B cell (primary cell): ENCODE data around the gene YEATS2. TPM values are rescaled to one million over a fixed set of nuclear protein-coding genes. Genes with fewer than 3 reads are reported as not detected.
A peak's percentile ranks its signal among the peaks of the same experiment; 100 is the strongest.

Experiments used
- ATAC-seq: fragments of 200-7000 bp; cut with Tn5 transposase; one replicate; pipeline ENCODE4 v1.10.0; 2021; ENCODE audit warnings: low read depth, mild to moderate bottlenecking, moderate number of reproducible peaks, moderate library complexity
- CTCF ChIA-PET: fragments of 350-600 bp; sonication (Branson Sonifier 250); formaldehyde crosslinking; loops from one replicate; lab custom pipeline; 2021; ENCODE audit warnings: antibody characterized with exemption, inconsistent platforms; lab: Charles Lee
- POLR2A ChIA-PET: fragments of 350-600 bp; sonication (Branson Sonifier 250); formaldehyde crosslinking; loops from one replicate; lab custom pipeline; 2021; ENCODE audit warnings: antibody characterized with exemption; lab: Charles Lee
- DNase-seq: peaks from one replicate; pipeline ENCODE4 v3.0.0; 2013
- H2AFZ ChIP-seq: 2 replicates; pipeline ENCODE4 v1.6.1; 2012; ENCODE audit warnings: mild to moderate bottlenecking, low read depth, low read length; ENCODE audit not compliant: insufficient read depth, poor library complexity, severe bottlenecking
- H3K27ac ChIP-seq, 2 donors: 1 replicate in 1 of 2; 2 replicates in 1 of 2; pipeline ENCODE4 v1.5.1; 2012 to 2013; ENCODE audit warnings: low read length in 2 of 2, mild to moderate bottlenecking in 2 of 2, moderate library complexity in 1 of 2
- H3K27me3 ChIP-seq, 4 experiments: fragments of 200-600 bp in 1 of 4; sonication (generic) in 1 of 4; replicated peaks in 1 of 4; 1 replicate in 2 of 4; 2 replicates in 2 of 4; pipeline versions ENCODE4 v1.6.1 to v1.7.0; 2013 to 2016; ENCODE audit warnings: low read length in 3 of 4, mild to moderate bottlenecking in 2 of 4, mixed read lengths in 1 of 4, moderate library complexity in 1 of 4; ENCODE audit not compliant: insufficient read depth in 4 of 4, control insufficient read depth in 3 of 4; ENCODE audit errors: control extremely low read depth in 1 of 4
- H3K36me3 ChIP-seq, 2 experiments: replicated peaks in 1 of 2; 1 replicate in 1 of 2; 2 replicates in 1 of 2; pipeline versions ENCODE4 v1.6.1 to v1.7.1; 2013; ENCODE audit warnings: low read length in 1 of 2; ENCODE audit not compliant: insufficient read depth in 2 of 2, control insufficient read depth in 1 of 2; ENCODE audit errors: control extremely low read depth in 1 of 2, extremely low read depth in 1 of 2
- H3K4me1 ChIP-seq, 2 donors: fragments of 200-600 bp in 1 of 2; sonication (generic) in 1 of 2; 1 replicate in 1 of 2; 2 replicates in 1 of 2; pipeline versions ENCODE4 v1.5.1 to v1.6.1; 2013 to 2017; ENCODE audit warnings: low read length in 2 of 2; ENCODE audit not compliant: control insufficient read depth in 2 of 2, insufficient read depth in 2 of 2
- H3K4me2 ChIP-seq: replicated peaks from 2 replicates; pipeline ENCODE3; 2012; ENCODE audit warnings: mild to moderate bottlenecking, low read depth, low read length; ENCODE audit not compliant: poor library complexity, severe bottlenecking
- H3K4me3 ChIP-seq, 5 experiments: fragments of 200-600 bp in 1 of 5; sonication (generic) in 1 of 5; 1 replicate in 3 of 5; 2 replicates in 2 of 5; pipeline versions ENCODE4 v1.5.1 to v1.7.0; 2011 to 2016; ENCODE audit warnings: low read length in 4 of 5, mild to moderate bottlenecking in 4 of 5, low read depth in 2 of 5, control low read depth in 1 of 5, moderate library complexity in 1 of 5; ENCODE audit not compliant: insufficient read depth in 1 of 5; ENCODE audit errors: control extremely low read depth in 1 of 5, extremely low read depth in 1 of 5
- H3K79me2 ChIP-seq: fragments of 200-600 bp; sonication (generic); one replicate; pipeline ENCODE4 v1.6.0; 2016; ENCODE audit warnings: low read length; ENCODE audit not compliant: control insufficient read depth, insufficient read depth
- H3K9ac ChIP-seq: fragments of 200-600 bp; sonication (generic); 2 replicates; pipeline ENCODE4 v1.6.1; 2017; ENCODE audit warnings: mild to moderate bottlenecking, low read length, moderate library complexity
- H3K9me3 ChIP-seq, 3 donors: one replicate each; pipeline versions ENCODE4 v1.6.1 to v1.7.1; 2013; ENCODE audit warnings: low read length in 2 of 3; ENCODE audit not compliant: control insufficient read depth in 2 of 3, insufficient read depth in 1 of 3; ENCODE audit errors: control extremely low read depth in 1 of 3
- H4K20me1 ChIP-seq: 2 replicates; pipeline ENCODE4 v1.6.0; 2012; ENCODE audit warnings: mild to moderate bottlenecking, low read length; ENCODE audit not compliant: insufficient read depth, control insufficient read depth, poor library complexity, severe bottlenecking
- H3K27ac Mint-ChIP-seq: one replicate; pipeline ENCODE4 v1.8.0; 2021; ENCODE audit warnings: mixed read lengths
- H3K27me3 Mint-ChIP-seq: one replicate; pipeline ENCODE4 v1.8.0; 2021; ENCODE audit warnings: mixed read lengths
- H3K4me1 Mint-ChIP-seq: one replicate; pipeline ENCODE4 v1.8.0; 2021; ENCODE audit warnings: mixed read lengths
- H3K4me3 Mint-ChIP-seq: one replicate; pipeline ENCODE4 v1.8.0; 2021; ENCODE audit warnings: mixed read lengths
- H3K9me3 Mint-ChIP-seq: one replicate; pipeline ENCODE4 v1.8.0; 2022; ENCODE audit warnings: mixed read lengths; ENCODE audit not compliant: insufficient read depth
- EZH2 ChIP-seq: IDR thresholded peaks from 2 replicates; pipeline ENCODE4 v1.6.1; 2012; ENCODE audit warnings: borderline replicate concordance, low read depth, mild to moderate bottlenecking, moderate library complexity, low read length; ENCODE audit not compliant: insufficient read depth, poor library complexity, severe bottlenecking
- WGBS: methylation state at CpG from one replicate; pipeline ENCODE4 v1.1.5; 2013; ENCODE audit warnings: missing lambda C conversion rate; ENCODE audit not compliant: insufficient coverage; 5-methylcytosine and 5-hydroxymethylcytosine counted together
- intact Hi-C: fragments of 100-400 bp; cut with micrococcal nuclease; formaldehyde crosslinking; loops from one replicate; pipeline ENCODE4 v1.10.0; 2022
- polyA plus RNA-seq: library from polyadenylated mRNA; depleted of rRNA; stranded (reverse); fragments of >200 nt; gene quantifications from 2 replicates; pipeline ENCODE4 v1.2.3, GENCODE V29; 2012
- total RNA-seq, 2 donors: library from RNA; stranded (reverse); fragments of 120-200 nt in 1 of 2; gene quantifications; 1 replicate in 1 of 2; 2 replicates in 1 of 2; pipeline versions ENCODE4 v1.2.3 to v1.2.4, GENCODE V29; 2013 to 2022
- TF ChIP-seq, protein P1 (sequence below): fragments of 200-600 bp; IDR thresholded peaks from one replicate; pipeline ENCODE4 v1.8.0; 2022; ENCODE audit warnings: antibody characterized with exemption, mild to moderate bottlenecking

YEATS2 gene
- total and polyA plus RNA-seq, 2 donors (not counting 1 experiment from before 2014, with no cell fraction given) = 21.8 to 26.7 TPM

DNA sequence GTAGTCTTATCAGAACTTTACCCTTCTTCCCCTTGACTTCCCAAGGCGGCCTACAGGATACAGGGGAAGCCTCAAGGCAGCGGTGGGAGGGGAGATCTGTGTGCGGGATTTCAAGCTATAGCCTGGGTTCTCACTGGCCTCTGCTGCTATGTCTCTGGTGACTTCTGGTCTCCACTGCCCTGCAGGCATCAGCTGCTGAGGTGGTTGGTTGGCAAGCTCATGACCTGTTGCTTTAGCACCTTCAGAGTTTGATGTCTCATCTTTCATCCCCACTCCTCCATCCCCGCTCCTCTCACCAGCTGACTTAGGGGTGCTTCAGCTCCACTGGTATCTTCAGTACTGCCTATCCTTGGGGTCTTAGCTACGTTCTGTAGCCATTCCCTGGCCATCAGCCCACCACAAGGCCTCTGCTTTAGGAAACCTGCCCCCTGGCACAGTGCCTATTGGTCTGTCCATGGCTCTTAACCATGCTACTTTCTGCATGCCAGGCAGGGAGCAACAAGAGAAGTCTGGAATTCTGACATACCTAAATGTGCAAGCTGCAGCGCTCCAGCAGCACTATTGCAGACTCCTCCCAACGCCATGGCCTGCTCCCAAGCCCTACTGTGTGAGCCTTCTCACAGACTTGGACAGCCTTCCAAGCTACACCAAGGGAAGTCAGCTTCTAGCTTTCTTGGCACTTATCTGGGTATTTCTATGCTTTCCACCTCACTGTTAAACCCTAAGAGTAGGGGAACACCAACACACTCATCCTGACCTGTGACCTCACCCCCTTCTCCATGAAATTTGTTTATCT, 1.8 kb upstream of the YEATS2 start:
- Histone ChIP-seq H3K27me3 (no peaks in the 10 kb centered on the region), H3K4me3 (no peak overlapping the region), H3K79me2 (peaks cover 35% of the 10 kb centered on the region), H4K20me1 (peaks cover 6% of the 10 kb centered on the region), H2AFZ (no peak overlapping the region), H3K9ac (no peak overlapping the region), H3K4me1 (peaks cover 18% of the 10 kb centered on the region in 2 donors), H3K4me2 (no peak overlapping the region), H3K27ac (no peak overlapping the region), H3K36me3 (no peaks in the 10 kb centered on the region), H3K9me3 (no peaks in the 10 kb centered on the region)
- Mint-ChIP-seq H3K9me3 (no peaks in the 10 kb centered on the region), H3K27me3 (no peaks in the 10 kb centered on the region), H3K27ac (peak overlapping the region; percentile 32), H3K4me1 (peaks cover 28% of the 10 kb centered on the region), H3K4me3 (peak overlapping the region; percentile 56)
- WGBS = 97% methylated on average over 6 of the region's 7 CpGs
- TF ChIP-seq EZH2 = no peak
- TF ChIP-seq, protein P1, sequence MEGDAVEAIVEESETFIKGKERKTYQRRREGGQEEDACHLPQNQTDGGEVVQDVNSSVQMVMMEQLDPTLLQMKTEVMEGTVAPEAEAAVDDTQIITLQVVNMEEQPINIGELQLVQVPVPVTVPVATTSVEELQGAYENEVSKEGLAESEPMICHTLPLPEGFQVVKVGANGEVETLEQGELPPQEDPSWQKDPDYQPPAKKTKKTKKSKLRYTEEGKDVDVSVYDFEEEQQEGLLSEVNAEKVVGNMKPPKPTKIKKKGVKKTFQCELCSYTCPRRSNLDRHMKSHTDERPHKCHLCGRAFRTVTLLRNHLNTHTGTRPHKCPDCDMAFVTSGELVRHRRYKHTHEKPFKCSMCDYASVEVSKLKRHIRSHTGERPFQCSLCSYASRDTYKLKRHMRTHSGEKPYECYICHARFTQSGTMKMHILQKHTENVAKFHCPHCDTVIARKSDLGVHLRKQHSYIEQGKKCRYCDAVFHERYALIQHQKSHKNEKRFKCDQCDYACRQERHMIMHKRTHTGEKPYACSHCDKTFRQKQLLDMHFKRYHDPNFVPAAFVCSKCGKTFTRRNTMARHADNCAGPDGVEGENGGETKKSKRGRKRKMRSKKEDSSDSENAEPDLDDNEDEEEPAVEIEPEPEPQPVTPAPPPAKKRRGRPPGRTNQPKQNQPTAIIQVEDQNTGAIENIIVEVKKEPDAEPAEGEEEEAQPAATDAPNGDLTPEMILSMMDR = no peak
- POLR2A ChIA-PET = no interaction called here
- no peak for ATAC-seq
- DNase-seq = no peak
- intact Hi-C loops = loop anchor here (5.0 kb wide), 2 partner anchors 138 to 602 kb away; partner anchors contain the start of genes KLHL6 and PSMD2
- CTCF ChIA-PET = interaction anchor here (0.7 to 2.1 kb wide), 3 partner anchors 10 to 59 kb away, joined by 3 to 6 read pairs (median 3); no protein-coding TSS in a partner anchor

DNA sequence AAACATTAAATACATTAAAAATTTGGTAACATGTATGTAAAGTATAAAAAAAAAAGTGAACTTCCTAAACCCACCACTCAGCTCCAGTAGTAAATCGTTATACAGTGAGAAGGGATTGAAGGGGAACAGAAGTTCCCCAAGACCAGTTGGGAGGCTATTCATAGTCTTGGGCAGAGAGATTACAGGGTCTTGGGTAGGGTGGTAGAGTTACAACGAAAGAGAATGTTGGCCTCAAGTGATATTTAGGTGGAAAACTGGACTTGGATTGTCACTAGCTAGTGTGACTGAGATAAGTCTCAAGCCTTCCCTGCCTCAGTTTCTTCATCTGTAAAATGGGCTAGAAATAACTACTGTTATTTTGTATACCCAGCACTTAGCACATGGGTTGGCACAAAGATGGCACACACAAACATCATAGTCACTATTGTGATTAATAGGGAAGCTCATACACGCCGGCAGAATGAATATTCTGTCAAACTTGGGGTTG, 431 bp upstream of the YEATS2 start:
- Histone ChIP-seq H3K4me2 (peak overlapping the region; percentile 98), H3K9me3 (no peaks in the 10 kb centered on the region), H2AFZ (peak overlapping the region; percentile 85), H3K36me3 (no peaks in the 10 kb centered on the region), H3K27me3 (no peaks in the 10 kb centered on the region), H3K9ac (peak overlapping the region; percentile 89), H3K79me2 (peaks cover 49% of the 10 kb centered on the region), H4K20me1 (peaks cover 6% of the 10 kb centered on the region), H3K4me3 (peak overlapping the region; percentile 77 to 92 (median 83)), H3K27ac (peak overlapping the region; percentile 31 to 62), H3K4me1 (peaks cover 18% of the 10 kb centered on the region in 2 donors)
- H3K4me3 Mint-ChIP-seq = peak overlapping the region; percentile 90
- intact Hi-C loops = loop anchor here (1.0 to 5.0 kb wide), 3 partner anchors 61 to 600 kb away; partner anchors contain the start of genes KLHL6 and PSMD2
- H3K27me3 Mint-ChIP-seq = no peaks in the 10 kb centered on the region
- ChIA-PET CTCF (interaction anchor here (1.2 to 2.1 kb wide), 2 partner anchors 60 to 574 kb away, joined by 3 to 6 read pairs; no protein-coding TSS in a partner anchor), POLR2A (interaction anchor here (1.0 to 2.0 kb wide), 3 partner anchors 13 to 142 kb away, joined by 3 to 18 read pairs (median 3); partner anchors contain the start of genes KLHL24 and KLHL6)
- DNase-seq (no peak), ATAC-seq (no peak)
- no peaks in the 10 kb centered on the region for H3K9me3 Mint-ChIP-seq
- TF ChIP-seq EZH2 = no peak
- TF ChIP-seq, protein P1 = no peak
- H3K4me1 Mint-ChIP-seq = peaks cover 32% of the 10 kb centered on the region
- WGBS = 0% methylated on average over 2 of the region's 4 CpGs
- peak overlapping the region; percentile 86 for H3K27ac Mint-ChIP-seq
